SK-N-MC (cell line): ENCODE results near the gene MINDY4.

Source experiments
- EZH2 ChIP-seq: fragments of 200-600 bp; sonication (generic); IDR thresholded peaks from one replicate; pipeline ENCODE4 v1.6.1; 2017; ENCODE audit warnings: antibody characterized with exemption
- FOXP2 ChIP-seq: optimal IDR thresholded peaks from 2 replicates; pipeline ENCODE3; 2011; ENCODE audit warnings: mild to moderate bottlenecking, moderate library complexity; ENCODE audit not compliant: insufficient read depth; ENCODE audit errors: extremely low read length, control extremely low read depth

- TF ChIP-seq FOXP2 (no peak), EZH2 (no peak)
Observed at GRCh38 chr7:30750010-30750409, 21.2 kb upstream of the MINDY4 start.
